ENCODE results near the gene PI16. TPM values are rescaled to one million over a fixed set of nuclear protein-coding genes. Genes with fewer than 3 reads are reported as not detected.

PI16 gene
- total and polyA plus RNA-seq, 2 of the 13 experiments (the other 11 are each of a cell fraction or from before 2014, with no cell fraction given): not detected

DNA sequence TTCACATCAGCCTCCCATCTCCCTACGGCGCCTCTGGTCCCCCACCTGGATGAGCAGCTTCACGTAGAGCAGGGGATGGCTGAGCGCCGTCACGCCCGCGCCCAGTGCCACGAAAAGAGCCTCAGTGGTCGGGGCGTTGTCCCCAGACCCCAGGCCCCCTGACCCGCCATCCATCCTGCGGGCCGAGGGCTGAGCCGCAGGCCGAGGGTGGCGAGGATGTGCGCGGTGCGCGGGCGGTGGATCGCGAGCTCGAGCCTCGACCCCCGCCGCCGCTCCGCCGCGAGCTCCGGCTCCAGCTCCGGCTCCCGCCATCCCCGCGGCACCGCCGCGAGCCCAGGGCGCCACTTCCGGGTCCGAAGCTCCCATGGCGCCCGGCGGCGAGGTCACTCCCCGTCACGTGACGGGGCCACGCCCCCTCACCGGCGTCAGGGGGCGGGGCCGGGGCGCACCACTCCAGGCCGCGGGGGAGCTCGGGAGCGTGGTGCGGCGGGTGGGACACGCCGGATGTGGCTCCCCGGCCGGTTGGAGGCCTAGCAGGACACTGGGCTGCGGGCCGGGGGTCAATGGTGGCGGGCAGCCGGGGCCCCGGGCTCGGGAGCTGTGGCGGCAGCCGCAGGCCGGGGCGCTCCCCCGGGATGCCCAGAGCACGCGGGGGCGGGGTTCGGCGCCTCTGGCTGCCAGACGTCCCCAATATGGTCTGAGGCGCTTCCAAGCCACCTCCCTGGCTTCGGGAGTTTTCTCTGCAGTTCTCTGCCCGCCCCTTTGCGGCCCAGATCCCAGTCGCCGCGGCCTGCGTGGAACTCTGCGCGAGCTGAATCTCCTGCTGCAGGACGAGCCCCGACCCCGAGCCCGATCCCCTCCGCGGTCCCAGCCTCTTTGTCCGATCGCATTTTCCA, 31.5 kb downstream of the PI16 start, which contains the start of gene MTCH1 (continued):
- peak; percentile 78 for TF ChIP-seq ASH2L (IDR thresholded peaks at IDR 0.05; ENCODE audit: insufficient read length, low read depth, low read length)
- TF ChIP-seq, protein P1, sequence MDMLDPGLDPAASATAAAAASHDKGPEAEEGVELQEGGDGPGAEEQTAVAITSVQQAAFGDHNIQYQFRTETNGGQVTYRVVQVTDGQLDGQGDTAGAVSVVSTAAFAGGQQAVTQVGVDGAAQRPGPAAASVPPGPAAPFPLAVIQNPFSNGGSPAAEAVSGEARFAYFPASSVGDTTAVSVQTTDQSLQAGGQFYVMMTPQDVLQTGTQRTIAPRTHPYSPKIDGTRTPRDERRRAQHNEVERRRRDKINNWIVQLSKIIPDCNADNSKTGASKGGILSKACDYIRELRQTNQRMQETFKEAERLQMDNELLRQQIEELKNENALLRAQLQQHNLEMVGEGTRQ (IDR thresholded peaks at IDR 0.05; ENCODE audit: low read depth, low read length): peak; percentile 96
- TF ChIP-seq, protein P1 (CRISPR knock-in tag; IDR thresholded peaks at IDR 0.05; ENCODE audit: borderline replicate concordance): peak; percentile 81; the same call in 1 of the 2 replicates
- TF ChIP-seq ZNF816 (CRISPR knock-in tag; IDR thresholded peaks at IDR 0.05; ENCODE audit: borderline replicate concordance): no peak
- TF ChIP-seq ZNF431 (CRISPR knock-in tag; IDR thresholded peaks at IDR 0.05; ENCODE audit: borderline replicate concordance, low read depth): peak; percentile 31; the same call in 1 of the 2 replicates
- TF ChIP-seq PAWR (CRISPR knock-in tag; IDR thresholded peaks at IDR 0.05; ENCODE audit: borderline replicate concordance): no peak
- TF ChIP-seq, protein P2, sequence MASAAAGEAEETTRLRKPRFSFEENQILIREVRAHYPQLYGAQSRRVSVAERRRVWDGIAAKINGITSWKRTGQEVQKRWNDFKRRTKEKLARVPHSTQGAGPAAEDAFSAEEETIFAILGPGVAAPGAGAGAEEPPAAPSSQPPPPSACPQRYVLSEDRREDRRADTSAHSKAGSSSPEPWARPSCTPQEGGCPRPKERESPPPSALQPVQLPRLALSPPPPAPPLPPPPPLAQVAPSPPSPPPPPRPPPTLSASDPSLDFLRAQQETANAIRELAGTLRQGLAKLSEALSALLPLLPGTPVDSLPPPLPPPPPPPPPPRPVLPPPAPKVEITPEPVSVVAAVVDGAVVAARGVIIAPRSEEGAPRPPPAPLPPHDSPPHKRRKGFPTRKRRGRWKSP (CRISPR knock-in tag; IDR thresholded peaks at IDR 0.05): no peak
- TF ChIP-seq, protein P3, sequence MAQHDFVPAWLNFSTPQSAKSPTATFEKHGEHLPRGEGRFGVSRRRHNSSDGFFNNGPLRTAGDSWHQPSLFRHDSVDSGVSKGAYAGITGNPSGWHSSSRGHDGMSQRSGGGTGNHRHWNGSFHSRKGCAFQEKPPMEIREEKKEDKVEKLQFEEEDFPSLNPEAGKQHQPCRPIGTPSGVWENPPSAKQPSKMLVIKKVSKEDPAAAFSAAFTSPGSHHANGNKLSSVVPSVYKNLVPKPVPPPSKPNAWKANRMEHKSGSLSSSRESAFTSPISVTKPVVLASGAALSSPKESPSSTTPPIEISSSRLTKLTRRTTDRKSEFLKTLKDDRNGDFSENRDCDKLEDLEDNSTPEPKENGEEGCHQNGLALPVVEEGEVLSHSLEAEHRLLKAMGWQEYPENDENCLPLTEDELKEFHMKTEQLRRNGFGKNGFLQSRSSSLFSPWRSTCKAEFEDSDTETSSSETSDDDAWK (CRISPR knock-in tag; IDR thresholded peaks at IDR 0.05): no peak
- TF ChIP-seq, protein P4, sequence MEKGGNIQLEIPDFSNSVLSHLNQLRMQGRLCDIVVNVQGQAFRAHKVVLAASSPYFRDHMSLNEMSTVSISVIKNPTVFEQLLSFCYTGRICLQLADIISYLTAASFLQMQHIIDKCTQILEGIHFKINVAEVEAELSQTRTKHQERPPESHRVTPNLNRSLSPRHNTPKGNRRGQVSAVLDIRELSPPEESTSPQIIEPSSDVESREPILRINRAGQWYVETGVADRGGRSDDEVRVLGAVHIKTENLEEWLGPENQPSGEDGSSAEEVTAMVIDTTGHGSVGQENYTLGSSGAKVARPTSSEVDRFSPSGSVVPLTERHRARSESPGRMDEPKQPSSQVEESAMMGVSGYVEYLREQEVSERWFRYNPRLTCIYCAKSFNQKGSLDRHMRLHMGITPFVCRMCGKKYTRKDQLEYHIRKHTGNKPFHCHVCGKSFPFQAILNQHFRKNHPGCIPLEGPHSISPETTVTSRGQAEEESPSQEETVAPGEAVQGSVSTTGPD (CRISPR knock-in tag; IDR thresholded peaks at IDR 0.05): no peak
- TF ChIP-seq GATAD2A (CRISPR knock-in tag; IDR thresholded peaks at IDR 0.05): peak; percentile 34; the same call in 1 of the 2 replicates
- TF ChIP-seq ZNF30 (CRISPR knock-in tag; IDR thresholded peaks at IDR 0.05): no peak
- no peak for TF ChIP-seq NFIC (IDR thresholded peaks at IDR 0.05; ENCODE audit: low read length)
- peak; percentile 67; the same call in 1 of the 2 replicates for TF ChIP-seq ZFP36L1 (CRISPR knock-in tag; IDR thresholded peaks at IDR 0.05)
- TF ChIP-seq GTF2F1 (IDR thresholded peaks at IDR 0.05; ENCODE audit: low read length): peak; percentile 74; the same call in 1 of the 2 replicates
- no peak; the same call in 1 of the 2 replicates for TF ChIP-seq ZNF136 (CRISPR knock-in tag; IDR thresholded peaks at IDR 0.05; ENCODE audit: low read depth)
- no peak for TF ChIP-seq SRSF1 (optimal IDR thresholded peaks at IDR 0.05; ENCODE audit: low read depth, low read length)
- TF ChIP-seq PPARG (CRISPR knock-in tag; conservative IDR thresholded peaks at IDR 0.05): peak; percentile 79; the same call in 1 of the 2 replicates
- no peak for TF ChIP-seq ZNF296 (CRISPR knock-in tag; conservative IDR thresholded peaks at IDR 0.05)
- TF ChIP-seq ZNF232 (CRISPR knock-in tag; IDR thresholded peaks at IDR 0.05; ENCODE audit: borderline replicate concordance): no peak
- TF ChIP-seq, protein P5, sequence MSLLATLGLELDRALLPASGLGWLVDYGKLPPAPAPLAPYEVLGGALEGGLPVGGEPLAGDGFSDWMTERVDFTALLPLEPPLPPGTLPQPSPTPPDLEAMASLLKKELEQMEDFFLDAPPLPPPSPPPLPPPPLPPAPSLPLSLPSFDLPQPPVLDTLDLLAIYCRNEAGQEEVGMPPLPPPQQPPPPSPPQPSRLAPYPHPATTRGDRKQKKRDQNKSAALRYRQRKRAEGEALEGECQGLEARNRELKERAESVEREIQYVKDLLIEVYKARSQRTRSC (CRISPR knock-in tag; IDR thresholded peaks at IDR 0.05; ENCODE audit: low read depth): peak; percentile 43; the same call in 1 of the 2 replicates
- peak; percentile 73 for TF ChIP-seq IKZF4 (CRISPR knock-in tag; IDR thresholded peaks at IDR 0.05; ENCODE audit: borderline replicate concordance, low read depth, not compliant biosample characterization)
- peak; percentile 59; the same call in 1 of the 2 replicates for TF ChIP-seq ZBTB38 (CRISPR knock-in tag; IDR thresholded peaks at IDR 0.05)

Data from HepG2 (cell line).